ENCODE results near the gene CA5A.

The CA5A gene

GRCh38 chr16:87849419-87850008 is 86.8 kb downstream of the CA5A start:
- Histone ChIP-seq H3K27ac (ENCODE audit: low read depth, low read length) (no peak overlapping the region), H3K9me3 (ENCODE audit: control insufficient read depth, insufficient read depth, low read length) (no peaks in the 10 kb centered on the region), H3K4me3 (ENCODE audit: low read depth, low read length) (no peak overlapping the region), H3K4me1 (ENCODE audit: control insufficient read depth, insufficient read depth, low read length) (peaks cover 27% of the 10 kb centered on the region), H3K9ac (ENCODE audit: low read depth, low read length) (no peak overlapping the region), H3K36me3 (ENCODE audit: control insufficient read depth, insufficient read depth, low read length) (peaks cover 49% of the 10 kb centered on the region), H3K27me3 (ENCODE audit: control insufficient read depth, insufficient read depth, low read length) (no peaks in the 10 kb centered on the region)

GRCh38 chr16:87848676-87849345 is 87.5 kb downstream of the CA5A start:
- peaks cover 52% of the 10 kb centered on the region for H3K36me3 ChIP-seq (ENCODE audit: control insufficient read depth, insufficient read depth, low read length)
- no peaks in the 10 kb centered on the region for H3K9me3 ChIP-seq (ENCODE audit: control insufficient read depth, insufficient read depth, low read length)
- no peak overlapping the region for H3K9ac ChIP-seq (ENCODE audit: low read depth, low read length)
- H3K27me3 ChIP-seq (ENCODE audit: control insufficient read depth, insufficient read depth, low read length): no peaks in the 10 kb centered on the region
- no peak overlapping the region for H3K4me3 ChIP-seq (ENCODE audit: low read depth, low read length)
- no peak overlapping the region for H3K27ac ChIP-seq (ENCODE audit: low read depth, low read length)
- peaks cover 22% of the 10 kb centered on the region for H3K4me1 ChIP-seq (ENCODE audit: control insufficient read depth, insufficient read depth, low read length)

GRCh38 chr16:87847785-87848675 is 88.3 kb downstream of the CA5A start:
- Histone ChIP-seq H3K9me3 (ENCODE audit: control insufficient read depth, insufficient read depth, low read length) (no peaks in the 10 kb centered on the region), H3K27me3 (ENCODE audit: control insufficient read depth, insufficient read depth, low read length) (no peaks in the 10 kb centered on the region), H3K4me3 (ENCODE audit: low read depth, low read length) (no peak overlapping the region), H3K4me1 (ENCODE audit: control insufficient read depth, insufficient read depth, low read length) (peaks cover 17% of the 10 kb centered on the region), H3K27ac (ENCODE audit: low read depth, low read length) (no peak overlapping the region), H3K9ac (ENCODE audit: low read depth, low read length) (no peak overlapping the region), H3K36me3 (ENCODE audit: control insufficient read depth, insufficient read depth, low read length) (peaks cover 54% of the 10 kb centered on the region)

- H3K36me3 ChIP-seq (ENCODE audit: control insufficient read depth, insufficient read depth, low read length): peaks cover 60% of the 10 kb centered on the region
- no peak overlapping the region for H3K9ac ChIP-seq (ENCODE audit: low read depth, low read length)
- no peak overlapping the region for H3K4me3 ChIP-seq (ENCODE audit: low read depth, low read length)
- H3K9me3 ChIP-seq (ENCODE audit: control insufficient read depth, insufficient read depth, low read length): no peaks in the 10 kb centered on the region
- no peak overlapping the region for H3K27ac ChIP-seq (ENCODE audit: low read depth, low read length)
- H3K4me1 ChIP-seq (ENCODE audit: control insufficient read depth, insufficient read depth, low read length): peaks cover 11% of the 10 kb centered on the region
- H3K27me3 ChIP-seq (ENCODE audit: control insufficient read depth, insufficient read depth, low read length): no peaks in the 10 kb centered on the region
Measured at GRCh38 chr16:87847467-87847784, 88.9 kb downstream of the CA5A start.

- Histone ChIP-seq H3K4me3 (ENCODE audit: low read depth, low read length) (no peak overlapping the region), H3K27me3 (ENCODE audit: control insufficient read depth, insufficient read depth, low read length) (no peaks in the 10 kb centered on the region), H3K9me3 (ENCODE audit: control insufficient read depth, insufficient read depth, low read length) (no peaks in the 10 kb centered on the region), H3K4me1 (ENCODE audit: control insufficient read depth, insufficient read depth, low read length) (peaks cover 5% of the 10 kb centered on the region), H3K27ac (ENCODE audit: low read depth, low read length) (no peak overlapping the region), H3K36me3 (ENCODE audit: control insufficient read depth, insufficient read depth, low read length) (peaks cover 63% of the 10 kb centered on the region), H3K9ac (ENCODE audit: low read depth, low read length) (no peak overlapping the region)
Measured at GRCh38 chr16:87846705-87847466, 89.4 kb downstream of the CA5A start.

DNA sequence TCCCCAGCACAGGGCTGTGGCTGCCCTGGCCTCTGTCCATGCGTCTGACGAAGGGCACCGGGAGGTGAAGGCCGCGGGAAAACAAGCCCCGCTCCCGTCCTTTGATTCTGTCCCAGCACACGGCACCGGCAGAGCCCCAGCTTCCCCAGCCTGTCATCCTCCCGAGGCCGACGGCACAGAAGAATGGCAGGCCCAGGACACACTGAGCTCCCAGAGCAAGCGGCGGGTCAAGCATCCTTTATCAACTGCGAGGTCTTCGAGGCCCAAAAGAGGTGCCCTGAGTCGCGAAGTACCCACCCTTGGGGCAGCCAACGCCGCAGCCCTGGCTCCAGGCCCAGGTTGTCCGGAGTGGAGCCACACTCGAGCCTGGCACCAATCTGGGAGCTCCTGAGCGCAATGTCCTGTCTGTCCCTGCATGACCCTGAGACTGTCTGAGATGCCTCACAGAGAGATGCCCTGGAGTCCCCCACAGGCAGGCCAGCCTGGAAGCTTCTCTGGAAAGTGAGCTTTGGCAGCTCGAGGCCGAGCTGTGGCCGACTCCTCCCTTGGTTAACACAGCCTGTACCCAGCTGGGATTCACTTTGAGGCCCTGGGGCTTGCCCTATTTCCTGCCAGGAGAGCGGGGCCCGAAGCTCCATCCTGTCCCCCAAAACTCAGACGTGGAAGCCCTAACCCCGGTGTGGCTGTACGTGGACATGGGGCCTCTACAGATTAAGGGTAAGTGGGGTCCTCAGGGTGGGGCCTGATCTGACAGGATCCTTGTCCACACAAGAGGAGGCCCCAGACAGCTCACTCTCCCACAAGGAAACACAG is 90.3 kb downstream of the CA5A start:
- H3K27ac ChIP-seq (ENCODE audit: low read depth, low read length): no peak overlapping the region
- peaks cover 2% of the 10 kb centered on the region for H3K4me1 ChIP-seq (ENCODE audit: control insufficient read depth, insufficient read depth, low read length)

DNA sequence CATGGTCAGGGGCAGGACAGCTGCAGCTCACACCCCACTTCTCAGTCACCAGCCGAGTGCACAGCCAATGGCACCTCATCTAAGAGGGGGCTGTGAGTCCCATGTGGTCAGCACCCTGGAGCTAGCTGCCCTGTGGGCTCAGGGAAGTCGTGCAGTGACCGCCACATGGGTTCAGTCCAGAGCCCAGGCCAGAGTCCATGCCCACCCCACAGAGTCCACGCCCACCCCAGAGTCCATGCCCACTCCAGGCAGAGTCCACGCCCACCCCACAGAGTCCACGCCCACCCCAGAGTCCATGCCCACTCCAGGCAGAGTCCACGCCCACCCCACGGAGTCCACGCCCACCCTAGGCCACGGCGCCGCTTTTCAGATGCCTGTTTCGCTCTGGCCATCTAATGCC is 91.1 kb downstream of the CA5A start:
- H3K9ac ChIP-seq (ENCODE audit: low read depth, low read length): no peak overlapping the region
- peaks cover 63% of the 10 kb centered on the region for H3K36me3 ChIP-seq (ENCODE audit: control insufficient read depth, insufficient read depth, low read length)
- no peak overlapping the region for H3K4me3 ChIP-seq (ENCODE audit: low read depth, low read length)
- H3K4me1 ChIP-seq (ENCODE audit: control insufficient read depth, insufficient read depth, low read length): no peaks in the 10 kb centered on the region
- no peaks in the 10 kb centered on the region for H3K27me3 ChIP-seq (ENCODE audit: control insufficient read depth, insufficient read depth, low read length)
- H3K27ac ChIP-seq (ENCODE audit: low read depth, low read length): no peak overlapping the region
- H3K9me3 ChIP-seq (ENCODE audit: control insufficient read depth, insufficient read depth, low read length): no peaks in the 10 kb centered on the region

More for the DNA sequence above, 90.3 kb downstream of the CA5A start:
- H3K27me3 ChIP-seq (ENCODE audit: control insufficient read depth, insufficient read depth, low read length): no peaks in the 10 kb centered on the region
- H3K4me3 ChIP-seq (ENCODE audit: low read depth, low read length): no peak overlapping the region
- H3K9ac ChIP-seq (ENCODE audit: low read depth, low read length): no peak overlapping the region
- H3K36me3 ChIP-seq (ENCODE audit: control insufficient read depth, insufficient read depth, low read length): peaks cover 63% of the 10 kb centered on the region
- no peaks in the 10 kb centered on the region for H3K9me3 ChIP-seq (ENCODE audit: control insufficient read depth, insufficient read depth, low read length)

DNA sequence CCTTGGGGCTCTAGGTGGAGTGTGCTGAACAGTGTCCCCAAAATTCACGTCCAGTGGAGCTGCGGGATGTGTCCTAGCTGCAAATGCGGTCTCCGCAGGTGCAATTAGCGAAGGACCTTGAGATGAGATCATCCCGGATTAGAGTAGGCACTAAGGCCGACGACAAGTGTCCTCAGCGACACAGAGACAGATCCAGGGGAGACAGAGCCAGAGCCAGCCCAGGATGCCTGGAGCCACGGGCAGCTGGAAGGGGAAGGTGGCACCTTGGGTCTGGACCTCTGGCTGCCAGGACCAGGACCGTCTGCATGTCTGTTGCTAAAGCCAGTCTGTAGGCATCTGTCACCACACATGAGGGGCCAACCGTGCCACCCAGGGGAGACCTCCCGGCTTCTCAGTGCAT is 91.5 kb downstream of the CA5A start:
- Histone ChIP-seq H3K36me3 (ENCODE audit: control insufficient read depth, insufficient read depth, low read length) (peaks cover 65% of the 10 kb centered on the region), H3K27ac (ENCODE audit: low read depth, low read length) (no peak overlapping the region), H3K27me3 (ENCODE audit: control insufficient read depth, insufficient read depth, low read length) (no peaks in the 10 kb centered on the region), H3K9ac (ENCODE audit: low read depth, low read length) (no peak overlapping the region), H3K9me3 (ENCODE audit: control insufficient read depth, insufficient read depth, low read length) (no peaks in the 10 kb centered on the region), H3K4me1 (ENCODE audit: control insufficient read depth, insufficient read depth, low read length) (no peaks in the 10 kb centered on the region), H3K4me3 (ENCODE audit: low read depth, low read length) (no peak overlapping the region)

DNA sequence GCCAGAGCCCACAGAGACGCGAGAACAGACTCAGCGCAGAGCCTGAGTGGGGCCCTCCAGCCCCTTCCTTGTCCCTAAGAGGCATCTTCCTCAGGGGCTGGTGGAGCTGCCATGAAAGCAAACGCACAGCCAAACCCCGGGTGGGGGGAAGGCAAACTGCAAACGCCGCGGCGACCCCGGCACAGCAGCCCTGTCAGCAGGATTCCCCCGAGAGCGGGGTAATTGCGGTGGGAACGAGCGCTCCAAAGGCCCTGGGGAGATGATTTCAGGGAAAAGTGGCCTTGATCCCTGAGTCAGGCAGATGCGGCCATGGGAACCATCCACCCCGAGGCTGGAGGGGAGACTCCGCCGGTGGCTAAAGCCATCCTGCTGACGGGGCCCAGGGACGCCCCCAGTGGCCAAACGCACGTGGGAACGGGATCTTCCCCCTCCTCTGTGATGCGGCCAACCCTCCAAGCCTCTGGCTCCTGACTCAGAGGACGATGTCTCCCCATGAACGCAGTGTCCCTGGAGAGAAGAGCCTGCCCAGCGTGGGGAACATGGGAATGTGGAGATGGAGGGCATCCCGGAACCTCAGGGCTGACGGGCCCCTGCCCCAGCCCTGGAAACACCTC is 92.1 kb downstream of the CA5A start:
- no peak overlapping the region for H3K9ac ChIP-seq (ENCODE audit: low read depth, low read length)
- no peaks in the 10 kb centered on the region for H3K4me1 ChIP-seq (ENCODE audit: control insufficient read depth, insufficient read depth, low read length)
- H3K36me3 ChIP-seq (ENCODE audit: control insufficient read depth, insufficient read depth, low read length): peaks cover 65% of the 10 kb centered on the region
- H3K9me3 ChIP-seq (ENCODE audit: control insufficient read depth, insufficient read depth, low read length): no peaks in the 10 kb centered on the region
- H3K4me3 ChIP-seq (ENCODE audit: low read depth, low read length): no peak overlapping the region
- no peak overlapping the region for H3K27ac ChIP-seq (ENCODE audit: low read depth, low read length)
- H3K27me3 ChIP-seq (ENCODE audit: control insufficient read depth, insufficient read depth, low read length): no peaks in the 10 kb centered on the region

DNA sequence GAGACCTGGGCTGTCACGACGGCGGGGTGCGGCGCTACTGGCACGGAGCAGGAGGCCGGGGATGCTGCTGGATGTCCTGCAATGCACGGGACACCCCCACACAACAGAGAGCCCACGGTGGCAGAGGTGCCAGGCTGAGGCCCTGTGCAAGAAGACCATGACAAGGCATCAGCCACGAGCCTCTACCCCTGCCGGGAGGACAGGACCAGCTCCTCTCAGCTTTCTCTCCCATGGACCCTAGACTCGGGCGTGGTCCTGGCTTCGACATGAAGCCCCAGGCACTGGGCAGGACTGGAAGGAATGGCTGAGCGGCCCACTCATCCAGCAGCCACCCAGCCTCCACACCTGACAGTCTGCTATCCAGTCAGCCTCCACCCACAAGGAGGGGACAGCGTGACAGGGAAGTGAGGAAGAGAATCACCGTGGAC is 92.6 kb downstream of the CA5A start:
- no peak overlapping the region for H3K27ac ChIP-seq (ENCODE audit: low read depth, low read length)
- H3K4me1 ChIP-seq (ENCODE audit: control insufficient read depth, insufficient read depth, low read length): no peaks in the 10 kb centered on the region
- peaks cover 65% of the 10 kb centered on the region for H3K36me3 ChIP-seq (ENCODE audit: control insufficient read depth, insufficient read depth, low read length)
- H3K9me3 ChIP-seq (ENCODE audit: control insufficient read depth, insufficient read depth, low read length): no peaks in the 10 kb centered on the region
- no peaks in the 10 kb centered on the region for H3K27me3 ChIP-seq (ENCODE audit: control insufficient read depth, insufficient read depth, low read length)
- H3K4me3 ChIP-seq (ENCODE audit: low read depth, low read length): no peak overlapping the region
- no peak overlapping the region for H3K9ac ChIP-seq (ENCODE audit: low read depth, low read length)

Data from HUES48 (cell line).